Chondrocyte (in vitro differentiated cells): Measurements from ENCODE around the gene CA5A. TPM values are rescaled to one million over a fixed set of nuclear protein-coding genes. Genes with fewer than 3 reads are reported as not detected.
"Not testable (repeated sequence)": the region's sequence is repeated elsewhere in the genome, so short reads cannot be mapped to it uniquely, and the experiment has no call there.

ENCODE experiments used
- DNase-seq: peaks from one replicate; pipeline ENCODE4 v3.0.0; 2021; ENCODE audit warnings: mixed read lengths, low spot score
- H3K27ac Mint-ChIP-seq: one replicate; pipeline ENCODE4 v1.8.0; 2021; ENCODE audit warnings: mild to moderate bottlenecking, moderate library complexity, mixed read lengths; ENCODE audit not compliant: unreplicated experiment
- H3K27me3 Mint-ChIP-seq: 2 replicates; pipeline ENCODE4 v1.8.0; 2021; ENCODE audit warnings: low read depth, mixed read lengths
- H3K36me3 Mint-ChIP-seq: 2 replicates; pipeline ENCODE4 v1.8.0; 2021; ENCODE audit warnings: low read depth, mixed read lengths
- H3K4me1 Mint-ChIP-seq: 2 replicates; pipeline ENCODE4 v1.8.0; 2021; ENCODE audit warnings: low read depth, mild to moderate bottlenecking, mixed read lengths
- H3K4me3 Mint-ChIP-seq: one replicate; pipeline ENCODE4 v1.8.0; 2021; ENCODE audit warnings: mild to moderate bottlenecking, moderate library complexity, mixed read lengths; ENCODE audit not compliant: unreplicated experiment
- H3K9me3 Mint-ChIP-seq: 2 replicates; pipeline ENCODE4 v1.8.0; 2021; ENCODE audit warnings: low read depth, mixed read lengths
- CTCF ChIP-seq: fragments of 200-600 bp; sonication (generic); IDR thresholded peaks from 2 replicates; pipeline ENCODE4 v1.5.0; 2021; ENCODE audit warnings: antibody characterized with exemption, mild to moderate bottlenecking, moderate library complexity
- total RNA-seq: library from RNA; stranded (reverse); gene quantifications from 3 replicates; pipeline ENCODE4 v1.2.1, GENCODE V29; 2021

The CA5A gene
- total RNA-seq, 1 donor from 2014 or later, result not detected

- peaks cover 12% of the 10 kb centered on the region for H3K36me3 Mint-ChIP-seq
- TF ChIP-seq CTCF, result no peak
- DNase-seq, result no peak
- H3K4me1 Mint-ChIP-seq, result peaks cover 79% of the 10 kb centered on the region
- peak overlapping the region; percentile 60 for H3K4me3 Mint-ChIP-seq
- no peaks in the 10 kb centered on the region for H3K27me3 Mint-ChIP-seq
- no peaks in the 10 kb centered on the region for H3K9me3 Mint-ChIP-seq
- peak overlapping the region; percentile 94 for H3K27ac Mint-ChIP-seq
These were observed 75.6 kb downstream of the CA5A start for GRCh38 chr16:87860553-87861299.

DNA sequence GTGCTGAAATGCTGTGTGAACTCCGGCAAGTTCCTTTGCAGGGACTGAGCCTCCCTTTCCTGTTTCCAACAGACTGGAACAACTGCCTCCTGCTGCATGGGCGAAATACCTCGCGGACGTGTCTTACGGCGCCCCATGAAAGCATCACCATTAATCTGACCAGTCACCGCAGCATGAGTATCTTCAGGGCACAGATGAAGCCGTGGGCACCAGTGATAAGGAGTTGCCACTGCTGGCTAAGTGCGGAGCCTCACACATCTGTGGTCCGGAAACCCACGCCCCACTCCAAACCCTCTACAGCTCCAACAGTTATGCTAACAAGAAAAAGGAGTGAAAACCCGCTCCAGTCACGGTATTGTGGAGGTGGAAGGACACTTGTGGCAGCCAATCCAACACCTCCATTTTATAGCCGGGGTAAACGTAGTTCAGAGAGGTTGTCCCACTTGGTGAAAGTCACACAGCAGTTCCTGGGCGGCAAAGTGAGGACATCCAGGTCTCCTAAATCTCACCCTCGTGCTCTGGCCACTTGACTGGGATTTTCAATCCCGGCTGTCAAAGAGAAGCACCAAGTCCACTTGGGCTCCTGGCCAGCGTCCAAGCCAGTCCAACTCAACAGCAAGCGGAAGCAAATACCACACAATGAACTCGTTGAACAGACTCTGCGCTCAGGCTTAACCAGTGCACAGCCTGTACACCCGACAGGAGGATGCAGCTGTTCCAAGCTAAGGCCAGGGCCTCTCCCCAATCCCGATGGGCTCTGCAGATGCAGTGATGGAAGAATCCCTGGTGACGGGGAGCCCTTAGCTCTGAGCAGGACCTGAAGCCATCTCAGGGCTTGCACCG, 78.0 kb downstream of the CA5A start:
- not testable (repeated sequence) for H3K27me3 Mint-ChIP-seq, H3K36me3 Mint-ChIP-seq, H3K9me3 Mint-ChIP-seq, DNase-seq
- peaks cover 81% of the 10 kb centered on the region for H3K4me1 Mint-ChIP-seq
- H3K4me3 Mint-ChIP-seq, result peak overlapping the region; percentile 9
- H3K27ac Mint-ChIP-seq, result peak overlapping the region; percentile 97

DNA sequence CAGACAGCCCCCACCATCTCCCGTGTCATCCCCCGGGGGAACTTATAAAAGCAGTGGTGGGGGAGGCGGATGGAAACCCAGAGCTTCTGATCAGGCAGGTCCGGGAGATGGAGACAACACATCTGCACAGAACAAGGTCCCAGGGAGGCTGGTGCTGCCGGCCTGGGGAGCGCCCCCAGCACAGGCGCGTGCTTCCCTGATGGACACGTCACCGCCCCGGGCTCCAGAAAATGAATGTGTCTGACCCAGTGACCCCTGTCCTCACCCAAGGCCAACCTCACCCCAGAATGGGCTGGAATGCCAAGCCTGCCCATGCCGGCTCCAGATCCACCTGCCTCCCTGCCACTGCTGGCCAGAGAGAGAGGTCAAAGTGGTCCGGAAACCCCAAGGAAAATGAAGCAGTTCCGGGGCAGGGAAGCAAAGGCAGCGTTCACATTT, 79.5 kb downstream of the CA5A start:
- DNase-seq, result no peak
- H3K27ac Mint-ChIP-seq, result peak overlapping the region; percentile 97
- H3K27me3 Mint-ChIP-seq, result no peaks in the 10 kb centered on the region
- H3K4me1 Mint-ChIP-seq, result peaks cover 90% of the 10 kb centered on the region
- no peaks in the 10 kb centered on the region for H3K9me3 Mint-ChIP-seq
- peak overlapping the region; percentile 63 for H3K4me3 Mint-ChIP-seq
- H3K36me3 Mint-ChIP-seq, result peaks cover 8% of the 10 kb centered on the region
- TF ChIP-seq CTCF, result no peak

DNA sequence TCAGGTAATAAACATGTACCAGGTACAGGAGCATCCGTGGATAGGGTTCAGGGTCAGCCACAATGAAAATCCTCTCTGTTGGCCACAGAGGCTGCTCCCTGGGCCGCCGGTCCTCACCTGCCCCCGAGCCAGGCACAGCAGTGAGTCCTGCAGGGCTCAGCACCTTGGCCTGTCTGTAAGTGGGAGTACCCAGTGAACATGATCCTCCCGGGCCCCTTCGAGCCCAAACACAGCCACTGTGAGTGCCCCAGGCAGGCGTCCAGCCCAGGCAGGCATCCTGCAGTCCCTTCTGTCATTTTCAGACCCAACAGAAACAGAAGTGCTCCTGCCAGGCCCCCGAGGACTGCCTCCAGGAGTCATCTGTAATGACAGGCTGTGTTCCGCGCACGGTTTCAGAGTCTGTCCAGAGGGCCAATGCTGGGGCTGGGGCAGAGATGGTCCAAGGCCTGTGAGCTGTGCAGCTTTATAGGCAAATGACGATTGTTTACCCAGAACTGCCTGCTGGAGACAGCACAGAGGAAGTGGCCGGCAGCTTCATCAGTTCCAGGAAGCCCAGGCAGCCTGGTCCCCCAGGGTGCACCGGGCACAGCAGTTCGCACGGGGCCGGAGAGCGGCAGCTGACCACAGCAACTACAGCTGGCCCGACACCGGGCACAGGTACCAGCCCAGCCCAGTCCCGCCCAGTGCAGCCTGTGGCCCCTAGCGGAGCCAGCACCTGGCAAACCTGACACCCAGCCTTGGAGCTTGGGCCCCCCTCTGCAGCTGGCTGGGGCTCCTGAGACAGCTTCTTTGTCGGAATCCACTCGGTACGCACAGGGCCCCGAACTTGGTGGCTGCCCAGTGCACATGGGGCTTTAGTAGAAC, 80.2 kb downstream of the CA5A start:
- Mint-ChIP-seq H3K27ac (peak overlapping the region; percentile 97), H3K36me3 (peaks cover 10% of the 10 kb centered on the region), H3K4me3 (peak overlapping the region; percentile 63), H3K9me3 (no peaks in the 10 kb centered on the region), H3K4me1 (peaks cover 90% of the 10 kb centered on the region), H3K27me3 (no peaks in the 10 kb centered on the region)
- no peak for TF ChIP-seq CTCF
- peak; percentile 87 for DNase-seq

DNA sequence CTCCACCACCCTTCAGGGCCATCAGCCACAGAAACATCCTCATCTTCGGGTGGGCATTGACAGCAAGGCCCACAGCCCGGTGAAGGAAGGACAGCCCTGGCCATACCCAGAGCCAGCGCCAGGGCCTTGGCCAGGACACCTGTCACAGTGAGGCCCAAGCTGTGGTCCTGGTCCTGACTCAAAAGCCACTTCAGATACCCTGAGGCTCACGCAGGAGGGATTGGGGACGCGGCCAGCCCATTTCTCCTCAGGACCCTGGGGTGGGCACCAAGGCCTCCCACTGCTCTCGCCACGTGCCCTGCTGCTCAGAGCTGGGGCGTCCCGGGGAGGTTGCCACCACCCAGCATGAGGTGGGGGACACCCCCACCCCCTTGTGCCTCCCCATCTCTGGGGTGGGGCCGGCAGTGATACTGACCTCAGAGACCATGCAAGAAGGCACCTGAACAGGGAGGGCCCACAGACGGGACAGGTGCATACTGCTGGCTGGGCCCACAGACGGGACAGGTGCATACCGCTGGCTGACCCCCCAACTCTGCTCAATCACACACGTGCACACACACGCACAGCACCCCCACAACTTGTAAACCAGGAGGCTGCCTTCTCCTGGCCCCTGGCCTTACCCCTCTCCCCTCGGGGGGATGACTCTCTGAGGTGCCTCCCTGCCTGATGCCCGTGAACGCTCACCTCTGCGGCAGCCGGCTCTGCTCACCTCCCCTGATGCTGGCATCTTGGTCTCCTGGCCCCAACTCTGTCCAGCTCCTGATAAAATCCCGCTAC, 81.2 kb downstream of the CA5A start:
- H3K4me1 Mint-ChIP-seq, result peaks cover 90% of the 10 kb centered on the region
- no peak overlapping the region for H3K4me3 Mint-ChIP-seq
- no peaks in the 10 kb centered on the region for H3K9me3 Mint-ChIP-seq
- TF ChIP-seq CTCF, result no peak
- H3K36me3 Mint-ChIP-seq, result peaks cover 12% of the 10 kb centered on the region
- peak; percentile 83 for DNase-seq
- H3K27ac Mint-ChIP-seq, result peak overlapping the region; percentile 99
- no peaks in the 10 kb centered on the region for H3K27me3 Mint-ChIP-seq
